Naive thymus-derived CD4-positive, alpha-beta T cell (primary cell): ENCODE measurements around the gene MLH1. TPM values are rescaled to one million over a fixed set of nuclear protein-coding genes. Genes with fewer than 3 reads are reported as not detected.

Source experiments
- ATAC-seq: fragments of 150-1000 bp; cut with Tn5 transposase; 2 replicates; pipeline ENCODE4 v1.10.0; 2021; ENCODE audit warnings: mild to moderate bottlenecking, moderate library complexity
- CTCF ChIA-PET: fragments of 350-600 bp; sonication (Branson Sonifier 250); formaldehyde crosslinking; loops from one replicate; lab custom pipeline; 2021; ENCODE audit warnings: antibody characterized with exemption; lab: Charles Lee
- POLR2A ChIA-PET: fragments of 350-600 bp; sonication (Branson Sonifier 250); formaldehyde crosslinking; loops from one replicate; lab custom pipeline; 2021; ENCODE audit warnings: antibody characterized with exemption, inconsistent platforms; lab: Charles Lee
- DNase-seq, 9 donors: peaks; one replicate each; pipeline versions ENCODE4 v3.0.0 to v3.0.0-alpha.2; 2020 to 2022; ENCODE audit warnings: mixed read lengths in 1 of 9
- H3K27ac ChIP-seq: one replicate; pipeline ENCODE4 v1.7.0; 2013; ENCODE audit warnings: mild to moderate bottlenecking, low read depth, low read length, moderate library complexity
- H3K27me3 ChIP-seq, 2 donors: one replicate each; pipeline ENCODE4 v1.7.0; 2013; ENCODE audit warnings: low read length in 2 of 2, mild to moderate bottlenecking in 2 of 2, moderate library complexity in 2 of 2; ENCODE audit not compliant: control insufficient read depth in 2 of 2, insufficient read depth in 2 of 2
- H3K36me3 ChIP-seq, 3 experiments: 1 replicate in 2 of 3; 2 replicates in 1 of 3; pipeline ENCODE4 v1.7.0; 2013; ENCODE audit warnings: low read length in 3 of 3, mild to moderate bottlenecking in 3 of 3, moderate library complexity in 1 of 3; ENCODE audit not compliant: insufficient read depth in 3 of 3, control insufficient read depth in 2 of 3
- H3K4me1 ChIP-seq, 2 donors: one replicate each; pipeline ENCODE4 v1.7.0; 2013; ENCODE audit warnings: low read length in 2 of 2, mild to moderate bottlenecking in 2 of 2, moderate library complexity in 1 of 2; ENCODE audit not compliant: control insufficient read depth in 2 of 2, insufficient read depth in 2 of 2
- H3K4me3 ChIP-seq: 2 replicates; pipeline ENCODE4 v1.7.0; 2013; ENCODE audit warnings: mild to moderate bottlenecking, low read length
- H3K9me3 ChIP-seq, 3 experiments: 1 replicate in 2 of 3; 2 replicates in 1 of 3; pipeline ENCODE4 v1.7.0; 2013; ENCODE audit warnings: low read length in 3 of 3; ENCODE audit not compliant: control insufficient read depth in 2 of 3
- H3K27ac Mint-ChIP-seq, 9 donors: one replicate each; pipeline ENCODE4 v1.8.0; 2020 to 2022; ENCODE audit warnings: mixed read lengths in 9 of 9, mild to moderate bottlenecking in 8 of 9, moderate library complexity in 5 of 9, inconsistent platforms in 2 of 9
- H3K27me3 Mint-ChIP-seq, 5 donors: one replicate each; pipeline ENCODE4 v1.8.0; 2021 to 2022; ENCODE audit warnings: mixed read lengths in 5 of 5, mild to moderate bottlenecking in 1 of 5
- H3K36me3 Mint-ChIP-seq, 5 donors: one replicate each; pipeline ENCODE4 v1.8.0; 2020 to 2022; ENCODE audit warnings: mixed read lengths in 5 of 5, mild to moderate bottlenecking in 3 of 5, inconsistent platforms in 1 of 5
- H3K4me1 Mint-ChIP-seq, 7 donors: one replicate each; pipeline ENCODE4 v1.8.0; 2020 to 2022; ENCODE audit warnings: mixed read lengths in 7 of 7, mild to moderate bottlenecking in 3 of 7, inconsistent platforms in 1 of 7
- H3K4me3 Mint-ChIP-seq, 10 donors: one replicate each; pipeline ENCODE4 v1.8.0; 2020 to 2022; ENCODE audit warnings: mild to moderate bottlenecking in 10 of 10, mixed read lengths in 10 of 10, moderate library complexity in 6 of 10, inconsistent platforms in 2 of 10
- H3K9me3 Mint-ChIP-seq, 11 donors: one replicate each; pipeline ENCODE4 v1.8.0; 2020 to 2022; ENCODE audit warnings: mixed read lengths in 11 of 11, mild to moderate bottlenecking in 4 of 11, inconsistent platforms in 1 of 11, moderate library complexity in 1 of 11
- intact Hi-C, 2 donors: fragments of 100-400 bp; cut with micrococcal nuclease; formaldehyde crosslinking; loops; one replicate each; pipeline ENCODE4 v1.15.1; 2023
- polyA plus RNA-seq, 2 donors: library from polyadenylated mRNA; unstranded; fragments of 300-500 nt; fragmentation: Illumina TruSeq; gene quantifications; one replicate each; pipeline ENCODE4 v1.2.3, GENCODE V29; 2021
- total RNA-seq, 6 experiments: library from RNA in 5 of 6; stranded (reverse) in 5 of 6; gene quantifications; 1 replicate in 5 of 6; 2 replicates in 1 of 6; pipeline ENCODE4 v1.2.3 and lab custom pipeline; 2021 to 2026

Gene MLH1
- total and polyA plus RNA-seq, 7 experiments from 2014 or later = 20.4 to 42.0 (median 28.6) TPM

GRCh38 chr3:37024820-37025405 lies 31.6 kb downstream of the MLH1 start:
- no peak for ATAC-seq
- no peaks in the 10 kb centered on the region for H3K27me3 ChIP-seq
- CTCF ChIA-PET = interaction anchor here (0.8 to 1.4 kb wide), 2 partner anchors 187 to 241 kb away, joined by 3 read pairs; no protein-coding TSS in a partner anchor
- H3K4me3 ChIP-seq = no peak overlapping the region
- no peaks in the 10 kb centered on the region for H3K4me1 ChIP-seq
- peak overlapping the region in 1 of 9 donors; percentile 60 for H3K27ac Mint-ChIP-seq
- H3K4me1 Mint-ChIP-seq = peaks cover 0 to 11% (median 5%) of the 10 kb centered on the region in 7 donors
- H3K9me3 ChIP-seq = no peaks in the 10 kb centered on the region
- H3K36me3 ChIP-seq = peaks cover 13 to 91% (median 21%) of the 10 kb centered on the region in 3 experiments
- intact Hi-C loops = loop anchor here (1.0 kb wide), 1 partner anchor 188 kb away; no protein-coding TSS in a partner anchor
- no peak overlapping the region for H3K27ac ChIP-seq
- no peaks in the 10 kb centered on the region for H3K9me3 Mint-ChIP-seq
- POLR2A ChIA-PET = interaction anchor here (1.2 kb wide), 1 partner anchor 33 kb away, joined by 4 read pairs; no protein-coding TSS in a partner anchor
- H3K27me3 Mint-ChIP-seq = no peaks in the 10 kb centered on the region
- no peak overlapping the region for H3K4me3 Mint-ChIP-seq
- no peak for DNase-seq
- peaks cover 33 to 81% (median 36%) of the 10 kb centered on the region in 5 donors for H3K36me3 Mint-ChIP-seq

DNA sequence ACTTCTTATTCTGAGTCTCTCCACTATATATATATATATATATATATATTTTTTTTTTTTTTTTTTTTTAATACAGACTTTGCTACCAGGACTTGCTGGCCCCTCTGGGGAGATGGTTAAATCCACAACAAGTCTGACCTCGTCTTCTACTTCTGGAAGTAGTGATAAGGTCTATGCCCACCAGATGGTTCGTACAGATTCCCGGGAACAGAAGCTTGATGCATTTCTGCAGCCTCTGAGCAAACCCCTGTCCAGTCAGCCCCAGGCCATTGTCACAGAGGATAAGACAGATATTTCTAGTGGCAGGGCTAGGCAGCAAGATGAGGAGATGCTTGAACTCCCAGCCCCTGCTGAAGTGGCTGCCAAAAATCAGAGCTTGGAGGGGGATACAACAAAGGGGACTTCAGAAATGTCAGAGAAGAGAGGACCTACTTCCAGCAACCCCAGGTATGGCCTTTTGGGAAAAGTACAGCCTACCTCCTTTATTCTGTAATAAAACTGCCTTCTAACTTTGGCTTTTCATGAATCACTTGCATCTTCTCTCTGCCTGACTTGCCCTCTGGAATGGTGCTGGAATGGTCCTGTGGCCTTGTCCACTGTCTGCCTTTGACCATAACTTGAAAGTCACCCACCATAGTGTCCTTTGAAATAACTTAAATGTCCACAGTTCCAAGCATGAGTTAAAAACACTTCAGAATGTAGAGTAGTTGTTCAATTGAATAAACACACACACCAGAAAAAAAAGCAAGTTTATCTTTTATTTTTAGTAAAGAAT lies 32.4 kb downstream of the MLH1 start:
- Histone ChIP-seq H3K9me3 (no peaks in the 10 kb centered on the region), H3K4me1 (no peaks in the 10 kb centered on the region), H3K4me3 (no peak overlapping the region), H3K36me3 (peaks cover 13 to 90% (median 26%) of the 10 kb centered on the region in 3 experiments), H3K27me3 (no peaks in the 10 kb centered on the region), H3K27ac (no peak overlapping the region)
- peak overlapping the region in 1 of 9 donors; percentile 10 for H3K27ac Mint-ChIP-seq
- ATAC-seq (no peak), DNase-seq (no peak)
- intact Hi-C loops = no loop called here
- ChIA-PET POLR2A (no interaction called here), CTCF (no interaction called here)
- peaks cover 0 to 11% (median 5%) of the 10 kb centered on the region in 7 donors for H3K4me1 Mint-ChIP-seq
- H3K4me3 Mint-ChIP-seq = no peak overlapping the region
- H3K9me3 Mint-ChIP-seq = no peaks in the 10 kb centered on the region
- peaks cover 26 to 79% (median 36%) of the 10 kb centered on the region in 5 donors for H3K36me3 Mint-ChIP-seq
- H3K27me3 Mint-ChIP-seq = no peaks in the 10 kb centered on the region

DNA sequence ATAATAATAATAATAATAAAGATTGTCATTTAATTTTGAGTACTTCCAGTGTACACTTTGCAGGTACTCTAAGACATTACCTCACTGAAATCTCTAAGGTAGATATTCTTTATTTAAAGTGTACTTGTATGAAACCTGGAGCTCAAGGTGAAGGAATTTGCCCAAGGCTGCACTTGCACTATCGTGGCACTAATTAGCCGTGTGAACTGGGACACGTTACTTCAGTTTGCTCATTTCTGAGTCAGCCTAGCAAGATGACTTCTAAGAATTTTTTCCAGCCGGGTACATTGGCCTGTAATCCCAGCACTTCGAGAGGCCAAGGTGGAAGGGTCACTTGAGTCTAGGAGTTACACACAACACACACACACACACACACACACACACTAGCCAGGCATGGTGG lies 33.5 kb downstream of the MLH1 start:
- intact Hi-C loops = no loop called here
- DNase-seq = no peak
- no peaks in the 10 kb centered on the region for H3K4me1 ChIP-seq
- peaks cover 0 to 10% (median 5%) of the 10 kb centered on the region in 7 donors for H3K4me1 Mint-ChIP-seq
- H3K9me3 Mint-ChIP-seq = no peaks in the 10 kb centered on the region
- H3K27me3 Mint-ChIP-seq = no peaks in the 10 kb centered on the region
- H3K27ac ChIP-seq = no peak overlapping the region
- no peak overlapping the region for H3K4me3 Mint-ChIP-seq
- H3K27ac Mint-ChIP-seq = no peak overlapping the region
- POLR2A ChIA-PET = no interaction called here
- H3K9me3 ChIP-seq = no peaks in the 10 kb centered on the region
- H3K4me3 ChIP-seq = no peak overlapping the region
- peaks cover 26 to 79% (median 39%) of the 10 kb centered on the region in 5 donors for H3K36me3 Mint-ChIP-seq
- CTCF ChIA-PET = interaction anchor here (0.6 kb wide), 1 partner anchor 150 kb away, joined by 4 read pairs; no protein-coding TSS in a partner anchor
- no peak for ATAC-seq
- peaks cover 9 to 89% (median 29%) of the 10 kb centered on the region in 3 experiments for H3K36me3 ChIP-seq
- no peaks in the 10 kb centered on the region for H3K27me3 ChIP-seq

DNA sequence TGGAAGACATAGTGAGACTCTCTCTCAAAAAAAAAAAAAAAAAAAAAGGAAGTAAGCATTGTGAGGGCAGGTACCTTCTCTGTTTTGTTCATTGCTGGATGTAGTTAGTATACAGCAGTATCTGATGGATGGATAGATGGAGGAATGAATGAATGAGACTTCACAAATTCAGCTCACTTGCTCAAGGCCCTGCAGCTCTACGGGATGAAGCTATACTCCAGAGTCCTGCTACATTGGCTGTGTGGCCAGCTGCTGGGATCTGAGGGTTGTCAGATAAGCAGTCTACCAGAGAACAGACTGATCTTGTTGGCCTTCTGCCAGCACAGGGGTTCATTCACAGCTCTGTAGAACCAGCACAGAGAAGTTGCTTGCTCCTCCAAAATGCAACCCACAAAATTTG lies 35.0 kb downstream of the MLH1 start:
- Histone ChIP-seq H3K9me3 (no peaks in the 10 kb centered on the region), H3K36me3 (peaks cover 5 to 89% (median 29%) of the 10 kb centered on the region in 3 experiments), H3K27me3 (no peaks in the 10 kb centered on the region), H3K4me1 (no peaks in the 10 kb centered on the region), H3K27ac (no peak overlapping the region), H3K4me3 (no peak overlapping the region)
- H3K4me1 Mint-ChIP-seq = peaks cover 0 to 10% (median 0%) of the 10 kb centered on the region in 7 donors
- H3K9me3 Mint-ChIP-seq = no peaks in the 10 kb centered on the region
- POLR2A ChIA-PET = no interaction called here
- H3K27me3 Mint-ChIP-seq = no peaks in the 10 kb centered on the region
- CTCF ChIA-PET = no interaction called here
- ATAC-seq = no peak
- no peak overlapping the region for H3K27ac Mint-ChIP-seq
- no peak for DNase-seq
- peaks cover 21 to 81% (median 39%) of the 10 kb centered on the region in 5 donors for H3K36me3 Mint-ChIP-seq
- no peak overlapping the region for H3K4me3 Mint-ChIP-seq
- intact Hi-C loops = no loop called here

- H3K9me3 ChIP-seq = no peaks in the 10 kb centered on the region
- ATAC-seq = no peak
- POLR2A ChIA-PET = interaction anchor here (0.7 kb wide), 1 partner anchor 18 kb away, joined by 5 read pairs; no protein-coding TSS in a partner anchor
- Mint-ChIP-seq H3K27me3 (no peaks in the 10 kb centered on the region), H3K9me3 (peaks cover 0 to 2% (median 0%) of the 10 kb centered on the region in 11 donors), H3K4me3 (no peak overlapping the region), H3K27ac (peak overlapping the region in 1 of 9 donors; percentile 36), H3K4me1 (peaks cover 0 to 10% (median 0%) of the 10 kb centered on the region in 7 donors), H3K36me3 (peaks cover 21 to 80% (median 46%) of the 10 kb centered on the region in 5 donors)
- no peaks in the 10 kb centered on the region for H3K27me3 ChIP-seq
- H3K4me1 ChIP-seq = no peaks in the 10 kb centered on the region
- H3K4me3 ChIP-seq = no peak overlapping the region
- intact Hi-C loops = no loop called here
- no peak for DNase-seq
- CTCF ChIA-PET = interaction anchor here (0.6 kb wide), 1 partner anchor 158 kb away, joined by 5 read pairs; no protein-coding TSS in a partner anchor
- H3K36me3 ChIP-seq = peaks cover 5 to 90% (median 29%) of the 10 kb centered on the region in 3 experiments
- no peak overlapping the region for H3K27ac ChIP-seq
These were observed 35.8 kb downstream of the MLH1 start for GRCh38 chr3:37029111-37029510.

- H3K36me3 Mint-ChIP-seq = peaks cover 20 to 80% (median 50%) of the 10 kb centered on the region in 5 donors
- H3K4me1 ChIP-seq = no peaks in the 10 kb centered on the region
- no peak overlapping the region for H3K27ac Mint-ChIP-seq
- no peaks in the 10 kb centered on the region for H3K27me3 Mint-ChIP-seq
- H3K4me3 ChIP-seq = no peak overlapping the region
- H3K9me3 Mint-ChIP-seq = peaks cover 0 to 4% (median 0%) of the 10 kb centered on the region in 11 donors
- no peak overlapping the region for H3K4me3 Mint-ChIP-seq
- POLR2A ChIA-PET = interaction anchor here (0.7 kb wide), 1 partner anchor 18 kb away, joined by 5 read pairs; no protein-coding TSS in a partner anchor
- H3K27me3 ChIP-seq = no peaks in the 10 kb centered on the region
- ATAC-seq (no peak), DNase-seq (no peak)
- H3K36me3 ChIP-seq = peaks cover 5 to 89% (median 29%) of the 10 kb centered on the region in 3 experiments
- CTCF ChIA-PET = interaction anchor here (0.6 to 0.7 kb wide), 2 partner anchors 32 to 158 kb away, joined by 4 to 5 read pairs; no protein-coding TSS in a partner anchor
- H3K9me3 ChIP-seq = no peaks in the 10 kb centered on the region
- no peak overlapping the region for H3K27ac ChIP-seq
- H3K4me1 Mint-ChIP-seq = peaks cover 0 to 8% (median 0%) of the 10 kb centered on the region in 7 donors
- intact Hi-C loops = no loop called here
These were observed 36.3 kb downstream of the MLH1 start for GRCh38 chr3:37029516-37030163.
